ENCODE results near the gene ZDHHC11B. TPM values are rescaled to one million over a fixed set of nuclear protein-coding genes. Genes with fewer than 3 reads are reported as not detected.
"Not testable (repeated sequence)": the region's sequence is repeated elsewhere in the genome, so short reads cannot be mapped to it uniquely, and the experiment has no call there.

Gene ZDHHC11B
- total and polyA plus RNA-seq, 2 donors from 2014 or later, result 4.4 to 5.4 TPM

- not testable (repeated sequence) for H3K4me3 ChIP-seq (ENCODE audit: low read length in 3 of 3)
These were observed 5.6 kb downstream of the ZDHHC11B start for GRCh38 chr5:778967-779366.

GRCh38 chr5:778421-778820, 6.1 kb downstream of the ZDHHC11B start:
- peak in 1 of 5 donors; percentile 48 for DNase-seq
- not testable (repeated sequence) for H3K9ac ChIP-seq (ENCODE audit: low read length in 3 of 3); H3K4me3 ChIP-seq (ENCODE audit: low read length in 3 of 3); H3K27ac ChIP-seq (ENCODE audit: low read depth in 2 of 2, low read length in 2 of 2); H3K36me3 ChIP-seq (ENCODE audit: control insufficient read depth in 2 of 3, insufficient read depth in 3 of 3, low read length in 3 of 3); FAIRE-seq; H3K9me3 ChIP-seq (ENCODE audit: control insufficient read depth in 2 of 3, insufficient read depth in 1 of 3, low read length in 3 of 3); H3K27me3 ChIP-seq (ENCODE audit: control insufficient read depth, insufficient read depth, low read length); H3K4me1 ChIP-seq (ENCODE audit: control insufficient read depth in 2 of 3, insufficient read depth in 2 of 3, low read depth in 1 of 3, low read length in 3 of 3)
- intact Hi-C loops (cut with DNase I), result loop anchor here (10.0 kb wide), 1 partner anchor 94 kb away; no protein-coding TSS in a partner anchor

More at GRCh38 chr5:778967-779366, 5.6 kb downstream of the ZDHHC11B start:
- not testable (repeated sequence) for H3K9me3 ChIP-seq (ENCODE audit: control insufficient read depth in 2 of 3, insufficient read depth in 1 of 3, low read length in 3 of 3); FAIRE-seq; H3K27me3 ChIP-seq (ENCODE audit: control insufficient read depth, insufficient read depth, low read length); H3K27ac ChIP-seq (ENCODE audit: low read depth in 2 of 2, low read length in 2 of 2); H3K9ac ChIP-seq (ENCODE audit: low read length in 3 of 3); H3K36me3 ChIP-seq (ENCODE audit: control insufficient read depth in 2 of 3, insufficient read depth in 3 of 3, low read length in 3 of 3); H3K4me1 ChIP-seq (ENCODE audit: control insufficient read depth in 2 of 3, insufficient read depth in 2 of 3, low read depth in 1 of 3, low read length in 3 of 3)
- intact Hi-C loops (cut with DNase I), result loop anchor here (10.0 kb wide), 1 partner anchor 94 kb away; no protein-coding TSS in a partner anchor
- DNase-seq, result peak in 1 of 5 donors; percentile 49

GRCh38 chr5:777756-778161, 6.8 kb downstream of the ZDHHC11B start:
- H3K4me1 ChIP-seq (ENCODE audit: control insufficient read depth in 2 of 3, insufficient read depth in 2 of 3, low read depth in 1 of 3, low read length in 3 of 3), result no peaks in the 10 kb centered on the region
- H3K9ac ChIP-seq (ENCODE audit: low read length in 3 of 3), result no peak overlapping the region
- no peak overlapping the region for H3K27ac ChIP-seq (ENCODE audit: low read depth in 2 of 2, low read length in 2 of 2)
- intact Hi-C loops (cut with DNase I), result loop anchor here (10.0 kb wide), 1 partner anchor 93 kb away; no protein-coding TSS in a partner anchor
- peaks cover 6% of the 10 kb centered on the region for H3K27me3 ChIP-seq (ENCODE audit: control insufficient read depth, insufficient read depth, low read length)
- H3K4me3 ChIP-seq (ENCODE audit: low read length in 3 of 3), result no peak overlapping the region
- FAIRE-seq (no peak), DNase-seq (peak in 1 of 5 donors; percentile 84)
- H3K36me3 ChIP-seq (ENCODE audit: control insufficient read depth in 2 of 3, insufficient read depth in 3 of 3, low read length in 3 of 3), result no peaks in the 10 kb centered on the region
- H3K9me3 ChIP-seq (ENCODE audit: control insufficient read depth in 2 of 3, insufficient read depth in 1 of 3, low read length in 3 of 3), result no peaks in the 10 kb centered on the region
- TF ChIP-seq CTCF (IDR thresholded peaks at IDR 0.05; ENCODE audit: borderline replicate concordance, extremely low read depth, insufficient read depth), result no peak

- DNase-seq (peak; percentile 71 to 89 (median 83)), FAIRE-seq (no peak)
- Histone ChIP-seq H3K27me3 (ENCODE audit: control insufficient read depth, insufficient read depth, low read length) (peaks cover 6% of the 10 kb centered on the region), H3K9me3 (ENCODE audit: control insufficient read depth in 2 of 3, insufficient read depth in 1 of 3, low read length in 3 of 3) (no peaks in the 10 kb centered on the region), H3K27ac (ENCODE audit: low read depth in 2 of 2, low read length in 2 of 2) (no peak overlapping the region), H3K4me3 (ENCODE audit: low read length in 3 of 3) (peak overlapping the region in 2 of 3 donors; percentile 7 to 17), H3K4me1 (ENCODE audit: control insufficient read depth in 2 of 3, insufficient read depth in 2 of 3, low read depth in 1 of 3, low read length in 3 of 3) (no peaks in the 10 kb centered on the region), H3K9ac (ENCODE audit: low read length in 3 of 3) (no peak overlapping the region), H3K36me3 (ENCODE audit: control insufficient read depth in 2 of 3, insufficient read depth in 3 of 3, low read length in 3 of 3) (no peaks in the 10 kb centered on the region)
- intact Hi-C loops (cut with DNase I), result loop anchor here (10.0 kb wide), 1 partner anchor 92 kb away; no protein-coding TSS in a partner anchor
- no peak for TF ChIP-seq CTCF (IDR thresholded peaks at IDR 0.05; ENCODE audit: borderline replicate concordance, extremely low read depth, insufficient read depth)
These were observed 7.4 kb downstream of the ZDHHC11B start for GRCh38 chr5:776862-777711.
